ENCODE results near the gene STARD10. TPM values are rescaled to one million over a fixed set of nuclear protein-coding genes. Genes with fewer than 3 reads are reported as not detected.

STARD10 gene
- total RNA-seq, 1 experiment from 2014 or later: 16.7 TPM

DNA sequence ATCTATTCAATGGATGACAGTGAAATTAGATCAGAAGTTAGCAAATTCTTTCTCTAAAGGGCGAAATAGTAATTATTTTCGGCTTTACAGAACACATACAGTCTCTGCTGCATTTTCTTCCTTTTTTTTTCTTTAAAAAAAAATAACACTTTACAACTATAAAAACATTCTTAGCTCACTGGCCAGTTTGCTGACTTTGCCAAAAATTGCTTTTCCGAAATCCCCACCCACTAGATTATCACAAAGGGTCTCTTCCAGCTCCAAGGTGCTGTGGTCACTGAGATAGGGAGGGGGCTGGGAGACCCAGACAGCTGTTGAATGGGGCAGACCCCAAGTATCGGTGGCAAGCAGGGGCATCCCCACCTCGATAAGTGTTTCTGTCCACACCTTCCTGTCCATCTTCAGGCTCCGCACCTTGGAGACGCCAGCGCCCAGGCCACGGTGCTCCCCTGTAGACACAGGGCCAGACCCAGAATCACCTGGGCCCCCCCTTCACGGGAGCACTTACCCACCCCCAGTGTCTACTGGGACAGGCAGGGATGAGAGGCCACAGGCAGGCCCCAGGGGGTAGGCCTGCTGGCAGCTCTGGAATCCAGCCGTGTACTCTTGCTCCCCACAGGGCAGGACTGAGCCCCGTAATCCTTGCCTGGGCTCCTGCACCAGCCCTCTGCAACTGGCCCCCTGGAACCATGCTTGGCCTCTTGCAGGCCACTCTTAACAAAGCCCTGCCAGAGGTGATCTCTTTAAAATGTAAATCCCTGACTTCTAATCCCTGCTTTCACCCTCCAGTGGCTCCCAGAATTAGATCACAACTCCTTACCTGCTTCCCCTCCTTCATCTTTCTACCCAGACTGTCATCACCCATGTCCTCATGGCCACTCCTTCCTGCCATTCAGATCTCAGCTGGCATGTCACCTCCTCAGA is 88.1 kb downstream of the STARD10 start:
- no peak for DNase-seq (ENCODE audit: low read depth)

DNA sequence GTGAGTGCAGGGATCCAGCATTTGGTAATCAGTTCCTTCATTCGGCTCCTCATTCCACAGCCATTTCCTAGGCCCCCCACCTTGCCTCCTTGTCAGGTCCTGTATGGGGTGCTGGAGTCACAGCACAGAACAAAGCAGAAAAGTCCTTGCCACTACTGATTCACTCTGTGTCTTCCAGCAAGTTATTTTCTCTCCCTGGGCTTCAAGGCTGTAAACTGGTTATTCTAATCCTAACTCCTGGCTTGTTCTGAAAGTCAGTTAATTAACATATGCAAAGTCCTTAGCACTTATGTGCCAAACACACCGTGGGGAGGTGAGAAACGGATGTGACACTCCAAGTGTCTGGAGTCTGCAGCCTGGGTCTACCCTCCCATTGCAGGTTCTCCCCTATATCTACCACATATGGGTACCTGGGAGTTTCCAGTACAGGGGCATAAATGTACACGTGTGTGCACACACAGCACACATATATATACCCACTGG is 89.0 kb downstream of the STARD10 start:
- no peak for DNase-seq (ENCODE audit: low read depth)

Other genes starting within 250 kb of the STARD10 start
- gene PDE2A, start 119.6 kb downstream of the STARD10 start, total RNA-seq (2014; rRNA removed; shearing (Covaris generic)): 0.09 and 0.23 TPM in 2 replicates
- 52.9 and 55.7 TPM in 2 replicates for gene ARAP1, start 41.6 kb downstream of the STARD10 start, total RNA-seq (2014; rRNA removed; shearing (Covaris generic))
- gene ATG16L2, start 20.4 kb upstream of the STARD10 start, total RNA-seq (2014; rRNA removed; shearing (Covaris generic)): 1.3 and 2.3 TPM in 2 replicates